Measurements from ENCODE around the gene WAC. TPM values are rescaled to one million over a fixed set of nuclear protein-coding genes. Genes with fewer than 3 reads are reported as not detected.
"Not testable (repeated sequence)": the region's sequence is repeated elsewhere in the genome, so short reads cannot be mapped to it uniquely, and the experiment has no call there.

Gene WAC
- total RNA-seq, 1 donor from 2014 or later: 45.6 TPM

GRCh38 chr10:28609636-28610035, 76.7 kb downstream of the WAC start:
- DNase-seq (ENCODE audit: low read depth, low spot score): not testable (repeated sequence)

DNA sequence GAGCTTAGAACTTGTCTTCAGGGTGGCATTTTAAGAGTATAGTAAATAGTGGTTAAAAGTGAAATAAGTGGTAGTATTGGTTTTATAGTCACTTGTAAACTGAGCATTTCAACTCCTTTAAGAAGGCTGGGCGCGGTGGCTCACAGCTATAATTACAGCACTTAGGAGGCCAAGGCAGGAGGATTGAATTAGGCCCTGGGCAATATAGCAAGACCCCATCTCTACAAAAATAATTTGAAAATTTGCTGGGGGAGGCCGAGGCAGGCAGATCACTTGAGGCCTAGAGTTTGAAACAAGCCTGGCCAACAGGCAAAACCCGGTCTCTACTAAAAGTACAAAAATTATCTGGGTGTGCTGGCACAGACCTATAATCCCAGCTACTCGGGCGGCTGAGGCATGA, 80.0 kb downstream of the WAC start:
- no peak for DNase-seq (ENCODE audit: low read depth, low spot score)

- no peak for DNase-seq (ENCODE audit: low read depth, low spot score)
Measured at GRCh38 chr10:28616514-28616913, 83.6 kb downstream of the WAC start.

DNA sequence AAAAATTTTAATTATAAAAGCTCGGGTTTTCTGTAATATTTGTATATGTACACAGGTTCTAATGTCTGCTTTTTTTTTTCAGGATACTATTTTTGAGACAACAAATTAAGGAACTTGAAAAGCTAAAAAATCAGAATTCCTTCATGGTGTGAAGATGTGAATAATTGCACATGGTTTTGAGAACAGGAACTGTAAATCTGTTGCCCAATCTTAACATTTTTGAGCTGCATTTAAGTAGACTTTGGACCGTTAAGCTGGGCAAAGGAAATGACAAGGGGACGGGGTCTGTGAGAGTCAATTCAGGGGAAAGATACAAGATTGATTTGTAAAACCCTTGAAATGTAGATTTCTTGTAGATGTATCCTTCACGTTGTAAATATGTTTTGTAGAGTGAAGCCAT, 86.5 kb downstream of the WAC start:
- no peak for DNase-seq (ENCODE audit: low read depth, low spot score)

DNA sequence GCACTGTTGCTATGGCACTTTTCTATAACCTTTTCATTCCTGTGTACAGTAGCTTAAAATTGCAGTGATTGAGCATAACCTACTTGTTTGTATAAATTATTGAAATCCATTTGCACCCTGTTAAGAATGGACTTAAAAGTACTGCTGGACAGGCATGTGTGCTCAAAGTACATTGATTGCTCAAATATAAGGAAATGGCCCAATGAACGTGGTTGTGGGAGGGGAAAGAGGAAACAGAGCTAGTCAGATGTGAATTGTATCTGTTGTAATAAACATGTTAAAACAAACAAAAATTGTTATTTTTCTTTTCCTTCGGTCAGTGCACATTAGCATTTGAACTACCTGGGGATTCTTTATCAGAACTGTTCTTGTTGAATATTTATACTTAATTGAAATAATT, 87.3 kb downstream of the WAC start:
- no peak for DNase-seq (ENCODE audit: low read depth, low spot score)

GRCh38 chr10:28623483-28623882, 90.6 kb downstream of the WAC start:
- DNase-seq (ENCODE audit: low read depth, low spot score): no peak

DNA sequence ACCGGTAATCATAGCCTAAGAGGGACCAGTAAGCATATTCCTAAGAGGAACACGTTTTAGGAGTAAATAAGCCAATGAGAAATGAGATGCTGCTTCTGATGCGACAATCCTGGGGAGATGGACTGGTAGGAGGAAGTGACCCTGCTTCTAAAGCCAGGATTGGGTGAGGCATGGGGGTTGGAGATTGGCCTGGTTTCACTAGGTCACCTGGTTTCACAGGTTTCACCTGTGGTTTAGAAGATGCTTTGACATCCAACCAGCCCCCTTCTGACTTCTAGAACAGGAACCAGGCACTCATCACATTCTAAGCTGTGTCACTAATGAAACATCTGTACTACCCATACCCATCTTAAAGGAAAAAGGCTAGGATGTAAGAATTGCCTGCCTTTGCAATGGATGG, 91.4 kb downstream of the WAC start:
- DNase-seq (ENCODE audit: low read depth, low spot score): no peak

- DNase-seq (ENCODE audit: low read depth, low spot score): no peak
Measured at GRCh38 chr10:28627102-28627501, 94.2 kb downstream of the WAC start.

- DNase-seq (ENCODE audit: low read depth, low spot score): peak; percentile 33
Measured at GRCh38 chr10:28628184-28628893, 95.4 kb downstream of the WAC start.

DNA sequence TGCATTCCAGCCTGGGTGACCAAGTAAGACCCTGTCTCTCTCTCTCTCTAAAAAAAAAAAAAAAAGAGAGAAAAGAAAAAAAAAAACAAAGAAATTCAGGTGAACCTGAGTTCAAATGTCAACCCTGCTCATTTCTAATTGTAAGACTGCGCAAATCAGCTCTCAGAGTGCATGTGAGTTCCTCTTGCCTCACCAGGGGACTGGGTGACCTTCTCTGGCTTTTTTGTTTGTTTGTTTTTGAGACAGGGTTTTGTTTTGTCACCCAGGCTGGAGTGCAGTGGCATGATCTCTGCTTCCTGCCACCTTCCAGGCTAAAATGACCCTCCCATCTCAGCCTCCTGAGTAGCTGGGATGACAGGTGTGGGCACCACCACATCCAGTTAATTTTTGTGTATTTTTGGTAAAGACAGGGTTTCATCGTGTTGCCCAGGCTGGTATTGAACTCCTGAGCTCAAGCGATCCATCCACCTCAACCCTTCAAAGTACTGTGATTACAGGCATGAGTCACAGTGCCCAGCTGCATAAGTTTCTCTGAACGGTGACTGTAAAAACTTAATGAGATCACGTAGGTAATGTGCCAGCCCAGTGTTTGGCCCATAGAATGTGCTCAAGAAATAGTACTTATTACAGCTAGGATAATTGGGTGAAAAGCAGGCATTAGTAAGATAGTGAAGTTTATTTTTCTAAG, 99.1 kb downstream of the WAC start:
- no peak for DNase-seq (ENCODE audit: low read depth, low spot score)

DNA sequence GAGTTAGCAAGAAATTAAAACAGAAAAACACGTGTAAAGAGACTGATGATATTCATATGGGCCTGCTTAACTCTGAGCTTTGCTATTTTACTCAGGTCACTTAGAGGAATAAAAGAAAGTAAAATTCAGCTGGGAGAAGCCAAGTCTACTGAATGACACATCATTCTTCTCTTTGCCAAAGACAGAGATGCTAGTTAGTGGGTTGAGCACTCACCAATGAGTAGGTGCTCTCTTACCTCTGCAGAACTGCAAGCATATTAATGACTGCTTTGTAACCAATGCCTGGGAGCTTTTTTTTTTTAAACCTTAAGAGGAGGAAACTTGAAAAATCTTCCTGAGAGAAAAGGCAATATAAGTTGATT, 99.6 kb downstream of the WAC start:
- no peak for DNase-seq (ENCODE audit: low read depth, low spot score)

GRCh38 chr10:28633750-28634149, 100.8 kb downstream of the WAC start:
- DNase-seq (ENCODE audit: low read depth, low spot score): no peak

DNA sequence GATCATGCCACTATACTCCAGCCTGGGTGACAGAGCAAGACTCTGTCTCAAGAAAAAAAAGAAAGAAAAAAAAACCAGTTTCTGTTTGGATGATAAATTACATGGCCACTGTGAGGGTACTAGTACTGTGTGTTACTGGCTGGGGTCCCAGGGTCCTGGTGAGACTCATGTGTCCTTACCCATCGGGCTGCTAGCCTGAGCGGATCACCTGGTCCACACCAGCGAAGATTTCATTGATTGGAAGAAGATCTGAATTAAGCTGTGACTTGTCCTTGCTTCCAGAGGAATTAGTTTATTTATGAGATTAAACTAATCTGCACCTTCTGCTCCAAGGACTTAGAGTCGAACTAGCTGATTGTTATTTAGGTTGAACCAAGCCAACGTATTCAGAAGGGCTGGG, 104.4 kb downstream of the WAC start:
- DNase-seq (ENCODE audit: low read depth, low spot score): no peak

DNA sequence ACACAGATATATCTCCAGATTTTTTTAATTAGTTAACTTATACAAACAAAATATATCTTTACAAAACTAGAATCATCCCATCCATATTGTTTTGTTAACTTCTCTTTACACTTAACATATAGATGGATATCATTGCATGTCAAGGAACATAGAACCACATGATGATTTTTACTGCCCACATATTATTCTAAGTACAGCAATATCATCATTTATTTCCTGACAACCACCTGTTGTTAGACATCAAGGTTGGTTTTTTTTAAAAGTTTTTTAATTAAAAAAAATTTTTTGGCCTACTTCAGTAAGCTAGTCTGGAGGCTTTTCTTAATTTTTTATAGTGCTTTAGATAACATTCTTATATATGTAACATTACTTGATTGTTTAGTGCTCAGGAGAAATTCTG, 105.5 kb downstream of the WAC start:
- DNase-seq (ENCODE audit: low read depth, low spot score): no peak

DNA sequence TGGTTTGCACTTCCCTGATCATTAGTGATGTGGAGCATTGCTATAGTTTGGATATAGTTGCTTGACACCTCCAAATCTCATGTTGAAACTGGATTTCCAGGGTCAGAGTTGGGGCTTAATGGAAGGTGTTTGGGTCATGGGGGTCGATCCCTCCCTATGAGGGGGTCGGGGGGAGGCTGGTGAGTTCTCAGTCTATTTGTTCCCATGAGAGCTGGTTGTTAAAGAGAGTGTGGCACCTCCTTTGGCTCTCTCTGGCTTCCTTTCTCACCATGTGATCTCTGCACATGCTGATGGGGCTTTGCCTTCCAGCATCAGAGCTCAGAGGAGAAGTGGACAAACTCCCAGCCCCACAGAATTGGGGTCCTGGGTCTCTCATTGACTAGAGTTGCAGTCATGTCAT, 107.6 kb downstream of the WAC start:
- no peak for DNase-seq (ENCODE audit: low read depth, low spot score)

DNA sequence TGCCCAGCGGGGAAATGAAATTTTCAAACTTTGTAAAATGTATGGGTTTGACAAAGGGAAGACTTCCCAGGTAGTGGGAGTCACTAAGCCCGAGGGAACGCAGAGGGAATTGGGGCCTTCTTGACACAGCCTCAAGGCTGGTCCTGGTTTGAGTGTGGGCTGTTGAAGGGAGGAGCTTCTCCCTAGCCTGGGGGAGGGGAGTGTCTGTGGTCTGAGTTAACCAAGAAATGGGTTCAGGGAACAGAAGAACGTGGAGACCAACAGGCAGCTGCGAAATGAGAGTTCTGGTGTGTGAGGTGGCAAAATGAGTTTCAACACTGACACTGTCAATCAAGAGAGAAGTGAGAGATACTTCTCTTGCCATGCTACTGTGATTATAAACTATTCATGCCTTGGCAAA, 111.7 kb downstream of the WAC start:
- DNase-seq (ENCODE audit: low read depth, low spot score): no peak

DNA sequence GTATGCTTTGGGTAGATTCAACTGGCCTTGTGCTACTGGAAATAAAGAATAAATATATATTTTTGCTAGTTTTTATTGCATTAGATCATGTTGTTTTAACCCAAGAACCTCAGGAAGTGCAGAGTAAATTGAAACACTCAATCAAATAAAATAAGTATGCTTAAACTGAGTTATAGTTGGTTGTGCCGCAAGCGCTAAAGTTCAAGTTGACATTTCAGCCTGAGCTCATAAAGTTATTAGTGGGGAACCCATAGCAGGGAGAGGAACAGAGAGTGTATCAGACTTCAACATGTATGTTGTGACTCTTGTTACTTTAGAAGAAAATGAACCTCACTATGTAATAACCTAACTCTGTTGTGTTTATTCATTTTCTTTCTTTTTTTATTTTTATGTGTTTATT, 119.2 kb downstream of the WAC start:
- no peak for DNase-seq (ENCODE audit: low read depth, low spot score)

- no peak for DNase-seq (ENCODE audit: low read depth, low spot score)
Measured at GRCh38 chr10:28652703-28653102, 119.8 kb downstream of the WAC start.

DNA sequence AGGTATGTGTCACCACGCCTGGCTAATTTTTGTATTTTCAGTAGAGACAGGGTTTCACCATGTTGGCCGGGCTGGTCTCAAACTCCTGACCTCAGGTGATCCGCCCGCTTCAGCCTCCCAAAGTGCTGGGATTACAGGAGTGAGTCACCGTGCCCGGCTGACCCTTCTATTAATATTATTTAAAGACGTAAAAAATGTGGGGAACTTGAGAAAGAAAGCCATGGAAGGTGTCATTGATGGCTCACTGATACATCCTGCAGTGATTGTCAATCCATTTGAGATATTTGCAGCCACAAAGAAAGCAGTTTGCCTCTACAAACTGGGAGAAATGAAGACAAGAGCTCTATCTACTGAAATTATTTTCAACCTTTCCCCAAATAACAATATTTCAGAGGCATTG, 125.9 kb downstream of the WAC start:
- not testable (repeated sequence) for DNase-seq (ENCODE audit: low read depth, low spot score)

DNA sequence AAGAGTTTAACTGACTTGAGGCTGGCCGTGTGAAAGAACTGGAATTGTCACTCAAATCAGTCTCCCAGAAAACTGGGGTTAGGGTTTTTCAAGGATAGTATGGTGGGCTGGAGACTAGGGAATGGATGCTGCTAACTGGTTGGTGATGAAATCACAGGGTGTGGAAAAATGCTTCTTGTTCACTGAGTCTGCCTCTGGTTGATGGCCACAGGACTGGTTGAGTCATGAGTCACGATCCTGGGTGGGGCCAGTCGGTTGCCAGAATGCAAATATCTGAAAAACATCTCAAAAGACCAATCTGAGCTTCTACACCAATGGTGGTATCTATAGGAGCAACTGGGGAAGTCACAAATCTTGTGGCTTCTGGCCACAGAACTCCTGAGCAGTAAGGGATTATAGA, 128.1 kb downstream of the WAC start:
- DNase-seq (ENCODE audit: low read depth, low spot score): no peak

- peak; percentile 56 for DNase-seq (ENCODE audit: low read depth, low spot score)
Measured at GRCh38 chr10:28663576-28664368, 130.9 kb downstream of the WAC start.

DNA sequence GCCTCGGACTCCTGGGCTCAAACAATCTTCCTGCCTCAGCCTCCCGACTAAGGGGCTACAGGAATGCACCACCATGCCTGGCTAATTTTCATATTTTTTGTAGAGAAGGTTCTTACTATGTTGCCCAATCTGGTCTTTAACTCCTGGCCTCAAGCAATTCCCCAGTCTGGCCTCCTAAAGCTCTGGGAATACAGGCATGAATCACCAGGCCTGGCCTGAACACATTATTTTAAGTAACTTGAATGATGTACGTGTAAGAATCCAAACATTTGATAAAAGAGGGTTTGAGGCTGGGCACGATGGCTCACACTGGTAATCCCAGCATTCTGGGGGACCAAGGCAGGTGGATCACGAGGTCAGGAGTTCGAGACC, 131.4 kb downstream of the WAC start:
- DNase-seq (ENCODE audit: low read depth, low spot score): no peak

Measured in pulmonary artery endothelial cell (primary cell).